Activated CD8-positive, alpha-beta memory T cell treated with anti-CD3 and anti-CD28 coated beads, Interleukin-2, amount 50 U/mL, for 24 hours (primary cell): Measurements from ENCODE around the gene NBPF12.
"Not testable (repeated sequence)": the region's sequence is repeated elsewhere in the genome, so short reads cannot be mapped to it uniquely, and the experiment has no call there.

Experiments
- DNase-seq: peaks from one replicate; pipeline ENCODE4 v3.0.0-alpha.2; 2020; ENCODE audit errors: extremely low read depth

The NBPF12 gene

DNA sequence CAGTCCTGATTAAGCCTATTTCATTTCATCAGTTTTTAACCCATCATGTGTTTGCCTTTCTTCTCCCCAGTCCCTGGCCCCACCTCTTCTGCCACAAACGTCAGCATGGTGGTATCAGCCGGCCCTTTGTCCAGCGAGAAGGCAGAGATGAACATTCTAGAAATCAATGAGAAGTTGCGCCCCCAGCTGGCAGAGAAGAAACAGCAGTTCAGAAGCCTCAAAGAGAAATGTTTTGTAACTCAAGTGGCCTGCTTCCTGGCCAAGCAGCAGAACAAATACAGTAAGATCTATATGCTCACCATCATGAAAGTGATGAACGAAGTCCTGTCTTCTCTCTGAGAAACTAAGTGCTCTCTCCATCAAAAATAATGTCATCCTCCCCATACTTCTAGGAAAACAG lies 34.6 kb downstream of the NBPF12 start:
- not testable (repeated sequence) for DNase-seq

- not testable (repeated sequence) for DNase-seq
Observed at GRCh38 chr1:146985855-146986254, 47.7 kb downstream of the NBPF12 start.

DNA sequence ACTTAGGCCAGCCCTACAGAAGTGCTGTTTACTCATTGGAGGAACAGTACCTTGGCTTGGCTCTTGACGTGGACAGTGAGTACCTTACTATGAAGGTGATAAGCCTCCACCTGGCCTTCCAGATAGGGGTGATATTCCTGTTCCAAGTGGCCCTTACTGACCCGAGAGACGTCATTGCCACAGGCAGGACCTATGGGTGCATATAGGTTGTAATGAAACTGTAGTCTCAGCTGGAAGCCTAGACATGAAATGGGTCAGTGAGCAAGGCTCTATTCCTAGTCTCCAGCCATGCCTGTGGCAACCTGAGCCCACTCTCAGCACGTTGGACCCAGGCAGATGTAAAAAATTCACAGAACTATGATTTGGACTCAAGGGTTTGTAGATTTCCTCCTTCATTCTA lies 48.3 kb downstream of the NBPF12 start:
- DNase-seq: not testable (repeated sequence)

GRCh38 chr1:146987502-146987901 lies 49.4 kb downstream of the NBPF12 start:
- not testable (repeated sequence) for DNase-seq

DNA sequence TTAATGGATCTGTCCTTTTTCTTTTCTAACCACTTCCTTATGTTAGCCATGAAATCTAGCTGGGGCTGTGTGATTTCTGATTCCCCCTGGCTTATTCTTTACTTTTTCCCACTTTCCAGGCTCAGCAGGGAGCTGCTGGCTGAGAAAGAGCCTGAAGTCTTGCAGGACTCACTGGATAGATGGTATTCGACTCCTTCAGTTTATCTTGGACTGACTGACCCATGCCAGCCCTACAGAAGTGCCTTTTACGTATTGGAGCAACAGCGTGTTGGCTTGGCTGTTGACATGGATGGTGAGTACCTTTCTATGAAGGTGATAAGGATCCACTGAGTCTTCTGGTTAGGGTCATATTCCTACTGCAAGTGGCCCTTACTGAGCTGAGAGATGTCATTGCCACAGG lies 51.3 kb downstream of the NBPF12 start:
- DNase-seq: not testable (repeated sequence)

DNA sequence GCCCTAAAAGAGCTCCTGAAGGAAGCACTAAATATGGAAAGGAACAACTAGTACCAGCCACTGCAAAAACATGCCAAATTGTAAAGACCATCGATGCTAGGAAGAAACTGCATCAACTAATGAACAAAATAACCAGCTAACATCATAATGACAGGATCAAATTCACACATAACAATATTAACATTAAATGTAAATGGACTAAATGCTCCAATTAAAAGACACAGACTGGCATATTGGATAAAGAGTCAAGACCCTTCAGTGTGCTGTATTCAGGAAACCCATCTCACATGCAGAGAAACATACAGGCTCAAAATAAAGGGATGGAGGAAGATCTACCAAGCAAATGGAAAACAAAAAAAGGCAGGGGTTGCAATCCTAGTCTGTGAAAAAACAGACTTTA lies 70.4 kb downstream of the NBPF12 start:
- DNase-seq: not testable (repeated sequence)

GRCh38 chr1:147026975-147027374 lies 88.9 kb downstream of the NBPF12 start:
- not testable (repeated sequence) for DNase-seq

GRCh38 chr1:147030066-147030653 lies 92.0 kb downstream of the NBPF12 start:
- DNase-seq: not testable (repeated sequence)

DNA sequence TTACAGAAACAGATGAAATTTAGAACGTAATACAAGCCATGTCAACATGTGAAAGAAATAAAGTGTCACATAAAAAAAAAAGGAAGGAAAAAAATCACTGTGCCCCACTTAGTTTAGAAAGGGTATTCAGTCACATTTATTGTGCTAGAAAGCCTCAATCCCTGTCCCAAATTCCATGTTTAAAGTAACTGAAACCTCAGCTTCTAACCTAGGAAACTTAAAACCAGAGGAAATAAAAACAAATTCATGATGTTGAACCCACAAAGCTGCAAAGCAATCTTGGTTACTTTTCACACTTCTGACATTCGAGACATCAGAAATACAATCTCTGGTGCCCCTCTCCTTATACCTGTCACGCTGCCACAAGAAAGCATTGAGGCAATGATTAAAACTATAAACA lies 101.8 kb downstream of the NBPF12 start:
- no peak for DNase-seq

DNA sequence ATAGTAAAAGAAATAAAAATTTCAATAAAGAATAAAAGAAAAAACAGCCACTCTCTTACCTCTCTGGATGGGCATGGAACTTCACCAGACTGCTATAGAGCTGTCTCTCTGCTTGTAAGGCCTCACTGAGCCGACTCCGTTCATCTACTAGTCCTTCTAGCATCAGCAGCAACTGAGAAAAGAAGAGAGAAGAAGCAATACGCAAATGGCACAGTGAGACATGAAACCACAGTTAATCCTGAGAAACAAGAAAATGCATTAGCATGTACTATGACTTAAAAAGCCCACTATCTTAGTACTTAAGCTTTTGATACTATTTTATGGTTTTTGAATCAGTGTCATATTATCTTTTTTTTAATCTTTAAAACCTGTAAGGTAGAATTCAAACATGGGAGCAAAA lies 104.8 kb downstream of the NBPF12 start:
- not testable (repeated sequence) for DNase-seq

DNA sequence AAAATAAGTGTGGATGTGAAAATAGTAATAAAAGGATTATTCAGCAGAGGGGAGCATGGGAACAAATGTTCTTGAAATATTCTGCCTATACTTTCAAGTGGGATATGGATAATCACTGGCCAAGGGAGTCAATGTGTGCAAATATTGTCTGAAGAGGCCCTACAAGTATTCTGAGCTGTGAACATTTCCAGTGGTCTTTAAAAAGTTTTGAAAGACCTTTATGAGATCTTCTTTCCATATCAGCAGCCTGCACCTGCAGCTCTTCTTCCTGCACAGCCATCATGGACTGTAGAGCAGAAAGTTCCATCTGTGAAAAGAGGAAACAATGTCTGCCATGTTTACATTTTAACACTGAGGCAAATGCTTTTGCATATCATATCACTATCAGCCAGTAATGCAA lies 106.4 kb downstream of the NBPF12 start:
- not testable (repeated sequence) for DNase-seq
